Raji (cell line): ENCODE measurements around the gene OTOG.

Experiments
- POLR2A ChIP-seq: IDR thresholded peaks from 2 replicates; pipeline ENCODE4 v1.6.1; 2011; ENCODE audit warnings: low read depth, low read length, control low read depth; ENCODE audit not compliant: insufficient read depth

Gene OTOG

DNA sequence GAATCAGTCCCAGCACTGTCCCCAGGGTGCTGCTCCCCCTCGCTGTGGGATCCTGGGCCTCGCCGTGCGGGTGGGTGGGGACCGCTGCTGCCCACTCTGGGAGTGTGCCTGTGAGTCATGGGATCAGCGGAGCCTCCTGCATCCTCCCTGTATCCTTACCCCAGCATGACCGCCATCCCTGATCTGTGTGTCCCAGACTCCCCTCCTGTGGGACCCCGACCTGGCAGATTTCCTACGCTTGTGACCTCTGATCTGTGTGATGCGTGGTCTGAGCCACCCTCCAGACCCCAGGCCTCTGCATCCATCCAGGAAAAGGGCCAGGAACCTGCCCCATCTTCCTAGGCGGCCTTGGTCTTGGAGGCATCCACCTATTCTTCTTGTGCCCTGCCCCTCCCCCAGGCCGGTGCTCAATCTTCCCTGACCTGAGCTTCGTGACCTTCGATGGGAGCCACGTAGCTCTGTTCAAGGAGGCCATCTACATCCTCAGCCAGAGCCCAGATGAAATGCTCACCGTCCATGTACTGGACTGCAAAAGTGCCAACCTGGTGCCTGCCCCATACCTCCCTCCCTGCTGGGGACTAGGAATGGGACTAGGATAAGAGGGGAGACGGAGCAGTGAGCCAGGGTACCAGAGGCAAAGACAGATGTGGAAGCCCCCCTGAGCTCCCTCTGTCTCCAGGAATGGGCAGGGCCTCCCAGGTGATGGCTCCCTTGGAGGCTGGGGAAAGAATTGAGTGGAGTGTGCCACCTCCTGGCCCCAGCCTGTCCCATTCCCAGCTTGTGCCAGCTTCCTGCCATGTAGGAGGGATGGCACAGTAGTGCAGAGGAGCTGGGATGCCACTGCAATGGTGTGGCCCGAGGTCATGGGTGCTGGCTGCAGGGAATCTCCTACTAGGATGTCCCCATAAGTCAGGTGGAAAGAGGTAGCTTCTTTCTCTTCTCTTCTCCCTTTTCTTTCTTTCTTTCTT lies 65.4 kb downstream of the OTOG start:
- no peak for TF ChIP-seq POLR2A

DNA sequence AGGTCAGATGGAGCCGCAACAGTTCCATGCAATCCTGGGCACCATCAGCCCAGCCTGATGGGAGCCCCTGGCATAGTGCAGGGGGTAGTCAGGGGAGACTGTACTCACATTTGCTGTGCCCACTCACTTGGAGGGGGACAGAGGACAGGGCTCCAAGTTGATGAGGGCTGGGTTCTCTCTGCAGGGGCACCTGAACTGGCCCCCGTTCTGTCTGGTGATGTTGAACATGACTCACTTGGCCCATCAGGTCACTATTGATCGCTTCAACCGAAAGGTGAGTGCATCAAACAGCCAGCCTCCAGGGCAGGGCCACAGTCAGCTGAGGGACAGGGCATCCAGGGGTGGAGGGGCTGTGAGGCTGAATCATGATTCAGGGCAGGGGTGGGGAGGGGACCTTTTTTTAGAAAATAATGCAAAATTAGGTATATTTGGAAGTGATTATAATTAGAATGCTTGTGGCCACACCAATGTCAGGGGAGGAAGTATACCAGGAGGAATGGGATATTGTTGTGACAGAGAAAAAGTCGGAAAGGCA lies 66.4 kb downstream of the OTOG start:
- TF ChIP-seq POLR2A, result no peak

DNA sequence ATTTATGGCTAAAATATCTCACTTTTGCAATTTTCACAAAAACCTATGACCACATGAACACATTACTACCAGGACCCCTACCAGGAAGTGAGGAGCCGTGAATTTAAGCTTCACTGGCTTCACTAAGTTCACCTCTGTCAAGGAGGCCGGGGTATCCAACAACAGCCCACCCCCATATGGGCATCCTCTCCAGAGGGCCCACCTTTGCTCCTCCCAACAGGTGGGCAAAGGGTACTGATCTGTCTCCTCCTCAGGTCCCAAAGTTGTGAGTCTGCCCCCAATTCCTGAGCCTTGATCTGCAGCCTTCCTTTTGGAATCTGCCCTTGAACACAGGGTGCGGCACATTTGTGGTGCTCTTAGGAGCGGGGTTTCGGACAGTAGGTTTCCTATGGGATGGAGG lies 66.9 kb downstream of the OTOG start:
- no peak for TF ChIP-seq POLR2A

DNA sequence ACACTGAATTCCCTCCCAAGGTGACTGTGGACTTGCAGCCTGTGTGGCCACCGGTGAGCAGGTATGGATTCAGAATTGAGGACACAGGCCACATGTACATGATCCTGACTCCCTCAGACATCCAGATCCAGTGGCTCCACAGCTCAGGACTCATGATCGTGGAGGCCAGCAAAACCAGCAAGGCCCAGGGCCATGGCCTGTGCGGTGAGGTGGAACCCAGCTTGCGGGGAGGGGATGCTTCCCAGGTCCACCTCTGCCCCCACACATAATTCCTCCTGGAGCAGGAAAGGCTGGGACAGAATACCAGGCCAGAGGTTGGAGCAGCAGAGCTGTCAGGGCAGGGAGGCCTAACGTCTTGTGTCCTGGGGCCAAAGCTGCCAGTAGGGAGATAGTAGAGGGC lies 82.1 kb downstream of the OTOG start:
- no peak for TF ChIP-seq POLR2A

DNA sequence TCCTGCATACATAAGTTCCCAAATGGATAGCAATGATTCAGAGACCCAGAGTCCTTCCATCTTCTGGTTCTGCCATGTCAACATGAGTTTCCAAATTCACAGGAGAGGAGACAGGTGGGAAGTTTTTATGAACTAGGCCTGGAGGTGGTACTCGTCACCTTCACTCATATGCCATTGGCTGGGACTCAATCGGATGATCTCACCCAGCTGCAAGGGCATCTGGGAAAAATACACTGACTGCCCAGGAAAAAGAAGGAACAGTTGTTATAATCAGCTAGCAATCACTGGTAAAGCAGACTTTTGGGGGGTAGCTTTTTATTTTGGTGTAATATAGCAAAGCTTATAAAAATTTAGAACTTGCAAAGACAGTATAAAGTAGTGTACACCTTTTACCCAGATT lies 83.9 kb downstream of the OTOG start:
- no peak for TF ChIP-seq POLR2A

DNA sequence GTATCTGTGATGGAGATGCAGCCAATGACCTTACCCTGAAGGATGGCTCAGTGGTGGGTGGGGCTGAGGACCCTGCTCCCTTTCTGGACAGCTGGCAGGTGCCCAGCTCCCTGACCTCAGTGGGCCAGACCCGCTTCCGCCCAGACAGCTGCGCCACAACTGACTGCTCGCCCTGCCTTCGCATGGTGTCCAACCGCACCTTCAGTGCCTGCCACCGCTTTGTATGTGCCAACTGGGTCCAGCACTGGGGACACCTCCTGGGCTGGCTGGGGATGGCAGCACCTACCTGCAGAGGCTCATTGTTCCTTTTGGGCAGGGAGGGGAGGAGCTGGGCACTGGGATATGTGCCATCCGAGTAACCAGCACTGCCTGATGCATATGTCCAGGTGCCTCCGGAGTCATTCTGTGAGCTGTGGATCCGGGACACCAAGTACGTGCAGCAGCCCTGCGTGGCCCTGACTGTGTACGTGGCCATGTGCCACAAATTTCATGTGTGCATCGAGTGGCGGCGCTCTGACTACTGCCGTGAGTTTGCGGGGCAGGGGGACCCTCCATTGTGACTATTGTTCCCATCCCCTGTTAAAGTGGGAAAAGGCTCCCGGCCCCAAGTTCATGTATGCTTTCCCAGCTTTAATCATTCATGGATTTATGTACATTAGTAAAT lies 84.8 kb downstream of the OTOG start:
- TF ChIP-seq POLR2A, result no peak

DNA sequence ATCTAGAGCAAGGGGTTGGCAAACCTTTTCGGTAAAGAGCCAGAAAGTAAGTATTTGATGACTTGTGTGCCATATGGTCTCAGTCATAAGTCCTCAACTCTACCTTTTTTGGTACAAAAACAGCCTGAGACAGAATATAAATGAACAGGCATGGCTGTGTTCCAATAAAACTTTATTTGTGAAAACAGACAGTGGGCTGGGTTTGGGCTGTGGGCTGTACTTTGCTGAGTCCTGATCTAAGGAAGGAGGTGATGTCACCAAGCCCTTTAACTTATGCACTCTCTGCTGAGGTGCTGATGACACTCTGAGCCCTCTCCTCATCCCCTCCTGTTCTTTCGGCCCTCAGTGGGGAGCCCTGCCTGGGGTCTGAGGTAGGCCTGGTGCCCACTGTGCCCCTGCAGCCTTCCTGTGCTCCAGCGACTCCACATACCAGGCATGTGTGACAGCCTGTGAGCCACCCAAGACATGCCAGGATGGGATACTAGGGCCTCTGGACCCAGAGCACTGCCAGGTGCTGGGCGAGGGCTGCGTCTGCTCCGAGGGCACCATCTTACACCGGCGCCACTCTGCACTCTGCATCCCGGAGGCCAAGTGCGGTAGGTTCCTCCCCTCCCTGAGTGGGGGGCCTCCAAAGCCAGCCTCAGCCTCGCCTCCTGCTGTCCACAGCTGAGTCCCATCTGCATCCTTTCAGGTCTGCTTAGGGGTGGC lies 86.4 kb downstream of the OTOG start:
- TF ChIP-seq POLR2A, result no peak

DNA sequence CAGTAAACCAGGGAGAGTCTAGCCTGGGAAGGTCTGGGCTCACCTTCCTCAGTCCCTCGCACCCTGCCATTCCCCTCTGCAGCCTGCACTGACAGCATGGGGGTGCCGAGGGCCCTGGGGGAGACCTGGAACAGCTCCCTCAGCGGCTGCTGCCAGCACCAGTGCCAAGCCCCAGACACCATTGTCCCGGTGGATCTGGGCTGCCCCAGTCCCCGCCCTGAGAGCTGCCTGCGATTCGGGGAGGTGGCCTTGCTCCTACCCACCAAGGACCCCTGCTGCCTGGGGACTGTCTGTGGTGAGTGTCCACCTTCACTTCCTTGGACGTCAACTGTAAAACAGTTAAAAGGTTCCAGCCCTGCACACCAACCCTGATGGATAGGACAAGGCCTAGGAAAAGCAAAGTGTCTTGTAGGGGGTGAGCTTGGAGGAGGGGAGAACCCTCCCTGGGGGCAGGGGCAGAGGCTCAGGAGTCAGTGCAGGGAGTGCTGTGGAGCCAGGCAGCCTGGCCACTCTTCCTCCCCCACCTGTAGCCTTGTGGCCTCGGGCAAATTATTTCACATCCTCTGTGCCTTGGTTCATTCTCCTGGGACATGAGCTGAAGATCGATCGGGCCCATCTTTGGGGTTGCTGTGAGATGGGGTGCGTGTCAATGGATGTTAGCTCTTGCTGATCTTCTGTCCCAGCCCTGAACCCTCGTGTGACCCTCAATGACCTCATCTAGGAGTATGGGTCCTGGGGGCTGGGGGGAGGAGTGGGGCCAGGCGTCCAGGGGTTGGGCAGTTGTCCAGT lies 87.1 kb downstream of the OTOG start:
- no peak for TF ChIP-seq POLR2A

DNA sequence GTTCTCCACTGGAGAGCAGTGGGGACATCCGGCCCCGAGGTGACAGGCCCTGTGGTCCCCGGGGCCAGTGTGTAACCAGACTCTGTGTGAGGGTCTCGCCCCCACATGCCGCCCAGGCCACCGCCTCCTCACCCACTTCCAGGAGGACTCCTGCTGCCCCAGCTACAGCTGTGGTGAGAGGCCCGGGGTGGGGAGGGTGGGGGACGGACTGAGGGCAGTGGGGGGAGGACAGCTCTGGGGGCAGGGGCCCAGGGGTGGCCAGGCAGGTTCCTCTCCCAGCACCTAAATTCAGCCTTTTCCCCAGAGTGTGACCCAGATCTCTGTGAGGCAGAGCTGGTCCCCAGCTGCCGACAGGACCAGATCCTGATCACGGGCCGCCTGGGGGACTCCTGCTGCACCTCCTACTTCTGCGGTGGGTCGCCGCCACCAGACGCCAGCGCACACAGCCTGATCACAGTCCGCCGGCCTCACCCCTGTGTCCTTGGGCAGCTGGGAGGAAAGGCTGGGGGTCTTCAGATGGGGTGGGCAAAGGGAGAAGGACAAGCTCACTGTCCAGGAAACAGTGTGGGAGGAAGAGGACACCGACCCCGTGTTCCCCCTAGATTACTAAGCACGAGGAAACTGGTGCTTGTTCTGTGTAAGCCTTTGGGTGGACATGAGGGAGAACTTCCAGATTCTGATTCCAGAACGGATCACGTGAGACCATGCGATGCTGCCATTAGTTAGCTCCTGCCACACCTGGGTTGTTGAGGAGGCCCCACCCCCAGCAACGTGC lies 87.9 kb downstream of the OTOG start:
- TF ChIP-seq POLR2A, result no peak

DNA sequence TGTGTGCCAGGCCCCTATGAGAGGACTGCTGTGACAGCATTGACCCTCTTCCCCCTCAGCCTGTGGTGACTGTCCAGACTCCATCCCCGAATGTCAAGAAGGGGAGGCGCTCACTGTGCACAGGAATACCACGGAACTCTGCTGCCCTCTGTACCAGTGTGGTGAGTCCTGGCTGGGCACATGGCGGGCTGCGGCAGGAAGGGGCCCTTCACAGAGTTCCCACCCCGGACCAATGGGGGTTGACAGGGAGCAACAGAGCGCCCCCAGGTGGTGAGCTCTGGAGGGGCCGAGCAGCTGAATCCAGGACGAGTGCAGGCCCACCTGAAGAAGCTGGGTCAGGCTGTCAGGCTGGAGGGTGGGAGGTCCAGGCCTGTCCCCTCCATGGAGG lies 88.5 kb downstream of the OTOG start:
- TF ChIP-seq POLR2A, result no peak

DNA sequence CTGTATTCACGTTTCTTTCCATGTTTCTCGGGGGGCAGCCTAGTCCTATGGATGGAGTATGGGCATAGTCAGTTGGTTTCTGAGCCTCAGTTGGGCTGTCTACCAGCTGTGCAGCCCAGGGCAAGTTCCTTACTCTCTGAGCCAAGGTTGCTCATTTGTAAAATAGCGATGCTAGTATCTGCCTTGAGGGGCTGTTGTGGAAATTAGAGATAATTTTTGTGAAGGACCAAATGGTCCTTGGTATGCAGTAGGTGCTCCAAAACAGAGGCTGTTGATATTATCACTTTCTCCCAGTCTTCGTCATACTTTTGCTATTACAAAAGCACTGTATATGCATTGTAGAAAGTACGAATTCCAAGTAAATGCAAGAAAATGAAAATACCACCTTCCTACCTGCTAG lies 89.7 kb downstream of the OTOG start:
- TF ChIP-seq POLR2A, result no peak

DNA sequence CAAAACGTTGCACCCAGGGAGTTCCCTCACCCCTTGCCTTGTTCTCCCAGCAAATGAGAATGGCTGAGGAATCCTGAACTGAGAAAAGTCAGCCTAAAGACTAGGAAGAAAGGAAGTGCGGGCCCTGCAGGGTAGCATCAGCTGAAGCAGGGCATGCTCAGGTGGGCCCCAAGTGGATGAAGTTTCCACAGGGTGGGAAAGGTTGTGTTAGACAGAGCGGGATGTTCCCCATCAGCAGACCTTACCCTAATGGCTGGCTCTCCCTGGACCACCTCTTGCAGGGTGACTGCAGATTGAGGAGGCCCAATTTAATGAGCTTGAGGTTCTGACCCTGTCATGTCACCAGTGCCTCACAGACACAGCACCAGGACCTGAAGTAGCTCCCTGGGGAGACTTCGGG lies 90.8 kb downstream of the OTOG start:
- no peak for TF ChIP-seq POLR2A

DNA sequence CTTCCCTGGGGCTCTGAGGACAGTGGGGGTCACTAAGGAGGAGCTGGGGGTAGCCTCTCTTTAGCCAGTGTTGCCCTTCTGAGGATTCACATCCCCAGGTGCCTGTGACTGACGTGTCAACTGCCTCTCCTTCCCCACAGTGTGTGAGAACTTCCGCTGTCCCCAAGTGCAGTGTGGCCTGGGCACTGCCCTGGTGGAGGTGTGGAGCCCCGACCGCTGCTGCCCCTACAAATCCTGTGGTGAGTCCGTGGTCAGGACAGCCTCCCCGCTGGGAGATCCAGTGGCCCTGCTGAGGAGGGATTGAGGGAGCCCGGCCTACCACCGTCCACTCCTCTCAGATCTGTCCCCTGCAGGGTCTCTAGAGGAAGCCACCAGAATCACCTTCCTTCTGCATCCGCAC lies 91.3 kb downstream of the OTOG start:
- no peak for TF ChIP-seq POLR2A

DNA sequence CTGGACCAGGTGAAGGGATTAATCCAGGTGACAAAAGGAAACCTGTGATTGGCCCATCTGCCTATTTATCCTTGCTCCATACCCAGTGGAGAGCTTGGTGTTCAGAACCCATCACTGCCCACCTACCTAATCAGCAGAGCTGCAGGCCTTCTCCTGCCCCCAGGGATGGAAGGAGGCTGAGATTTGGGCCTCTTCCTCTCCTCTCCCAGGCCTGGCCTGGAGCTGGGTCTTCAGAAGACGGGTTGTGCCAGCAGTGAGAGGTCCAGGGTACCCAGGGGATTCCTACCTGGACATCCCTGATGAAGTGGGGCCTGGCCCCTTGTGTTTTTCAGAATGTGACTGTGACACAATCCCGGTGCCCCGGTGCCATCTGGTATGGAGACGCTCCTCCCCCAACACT lies 92.0 kb downstream of the OTOG start:
- TF ChIP-seq POLR2A, result no peak
